ENCODE data around the gene CHN2.

Gene CHN2

GRCh38 chr7:29386196-29386765 lies 191.7 kb downstream of the CHN2 start:
- no peak for TF ChIP-seq CTBP1 (IDR thresholded peaks at IDR 0.05; ENCODE audit: borderline replicate concordance)
- TF ChIP-seq ZNF384 (IDR thresholded peaks at IDR 0.05) = no peak
- no peak for TF ChIP-seq TARDBP (IDR thresholded peaks at IDR 0.05)
- TF ChIP-seq FOXA1 (IDR thresholded peaks at IDR 0.05) = no peak
- CTCF ChIA-PET = no interaction called here
- POLR2A ChIA-PET = no interaction called here
- no peak for DNase-seq (ENCODE audit: extremely low spot score)

GRCh38 chr7:29391262-29391661 lies 196.7 kb downstream of the CHN2 start:
- CTCF ChIA-PET = no interaction called here
- DNase-seq (ENCODE audit: extremely low spot score) = no peak
- POLR2A ChIA-PET = no interaction called here
- TF ChIP-seq L3MBTL2 (conservative IDR thresholded peaks at IDR 0.05) (no peak), FOXK2 (IDR thresholded peaks at IDR 0.05) (no peak), PKNOX1 (IDR thresholded peaks at IDR 0.05) (no peak), LEF1 (IDR thresholded peaks at IDR 0.05; ENCODE audit: borderline replicate concordance) (no peak), HDGF (IDR thresholded peaks at IDR 0.05; ENCODE audit: borderline replicate concordance) (no peak), CTBP1 (IDR thresholded peaks at IDR 0.05; ENCODE audit: borderline replicate concordance) (no peak), ARNT (IDR thresholded peaks at IDR 0.05) (no peak), BHLHE40 (IDR thresholded peaks at IDR 0.05; ENCODE audit: borderline replicate concordance) (no peak), ELF4 (IDR thresholded peaks at IDR 0.05) (no peak), FOXM1 (IDR thresholded peaks at IDR 0.05; ENCODE audit: borderline replicate concordance) (no peak), ZNF384 (IDR thresholded peaks at IDR 0.05) (no peak), TARDBP (IDR thresholded peaks at IDR 0.05) (no peak), SUZ12 (IDR thresholded peaks at IDR 0.05) (no peak), FOXA1 (IDR thresholded peaks at IDR 0.05) (no peak)

- CTCF ChIA-PET = no interaction called here
- no peak for DNase-seq (ENCODE audit: extremely low spot score)
- POLR2A ChIA-PET = no interaction called here
- no peak for TF ChIP-seq ARNT (IDR thresholded peaks at IDR 0.05)
- no peak for TF ChIP-seq SP1 (IDR thresholded peaks at IDR 0.05)
These were observed 199.7 kb downstream of the CHN2 start for GRCh38 chr7:29394321-29394720.

- TF ChIP-seq BHLHE40 (IDR thresholded peaks at IDR 0.05; ENCODE audit: borderline replicate concordance) (no peak), FOXK2 (IDR thresholded peaks at IDR 0.05) (no peak), L3MBTL2 (conservative IDR thresholded peaks at IDR 0.05) (no peak), HDGF (IDR thresholded peaks at IDR 0.05; ENCODE audit: borderline replicate concordance) (no peak), FOXA1 (IDR thresholded peaks at IDR 0.05) (no peak), TARDBP (IDR thresholded peaks at IDR 0.05) (no peak), PKNOX1 (IDR thresholded peaks at IDR 0.05) (no peak), LEF1 (IDR thresholded peaks at IDR 0.05; ENCODE audit: borderline replicate concordance) (no peak), NFRKB (IDR thresholded peaks at IDR 0.05) (no peak), ELF4 (IDR thresholded peaks at IDR 0.05) (no peak), CTBP1 (IDR thresholded peaks at IDR 0.05; ENCODE audit: borderline replicate concordance) (no peak)
- ChIA-PET CTCF (interaction anchor here (1.0 kb wide), 1 partner anchor 474 kb away, joined by 4 read pairs; no protein-coding TSS in a partner anchor), POLR2A (no interaction called here)
- no peak for DNase-seq (ENCODE audit: extremely low spot score)
These were observed 202.0 kb downstream of the CHN2 start for GRCh38 chr7:29396563-29396962.

- DNase-seq (ENCODE audit: extremely low spot score) = no peak
These were observed 202.8 kb downstream of the CHN2 start for GRCh38 chr7:29397398-29397797.

GRCh38 chr7:29398011-29398410 lies 203.4 kb downstream of the CHN2 start:
- POLR2A ChIA-PET = no interaction called here
- DNase-seq (ENCODE audit: extremely low spot score) = no peak
- TF ChIP-seq FOXK2 (IDR thresholded peaks at IDR 0.05) (no peak), BHLHE40 (IDR thresholded peaks at IDR 0.05; ENCODE audit: borderline replicate concordance) (no peak), CTBP1 (IDR thresholded peaks at IDR 0.05; ENCODE audit: borderline replicate concordance) (no peak), TARDBP (IDR thresholded peaks at IDR 0.05) (no peak), NFRKB (IDR thresholded peaks at IDR 0.05) (no peak)
- CTCF ChIA-PET = interaction anchor here (0.7 kb wide), 1 partner anchor 1069 kb away, joined by 4 read pairs; no protein-coding TSS in a partner anchor

More at GRCh38 chr7:29397398-29397797, 202.8 kb downstream of the CHN2 start:
- CTCF ChIA-PET = interaction anchor here (0.7 kb wide), 1 partner anchor 1068 kb away, joined by 4 read pairs; no protein-coding TSS in a partner anchor
- POLR2A ChIA-PET = no interaction called here
- TF ChIP-seq BHLHE40 (IDR thresholded peaks at IDR 0.05; ENCODE audit: borderline replicate concordance) = no peak
- TF ChIP-seq FOXA1 (IDR thresholded peaks at IDR 0.05) = no peak
- TF ChIP-seq PKNOX1 (IDR thresholded peaks at IDR 0.05) = no peak
- TF ChIP-seq HDGF (IDR thresholded peaks at IDR 0.05; ENCODE audit: borderline replicate concordance) = no peak
- no peak for TF ChIP-seq FOXM1 (IDR thresholded peaks at IDR 0.05; ENCODE audit: borderline replicate concordance)

GRCh38 chr7:29400437-29400836 lies 205.9 kb downstream of the CHN2 start:
- CTCF ChIA-PET = no interaction called here
- POLR2A ChIA-PET = no interaction called here
- TF ChIP-seq HDGF (IDR thresholded peaks at IDR 0.05; ENCODE audit: borderline replicate concordance) = no peak
- TF ChIP-seq ELF4 (IDR thresholded peaks at IDR 0.05) = no peak
- no peak for DNase-seq (ENCODE audit: extremely low spot score)
